ENCODE data around the gene ZNF569. TPM values are rescaled to one million over a fixed set of nuclear protein-coding genes. Genes with fewer than 3 reads are reported as not detected.
"Not testable (repeated sequence)": the region's sequence is repeated elsewhere in the genome, so short reads cannot be mapped to it uniquely, and the experiment has no call there.

The ZNF569 gene
- total and polyA plus RNA-seq, 7 donors = 2.0 to 8.0 (median 3.3) TPM

DNA sequence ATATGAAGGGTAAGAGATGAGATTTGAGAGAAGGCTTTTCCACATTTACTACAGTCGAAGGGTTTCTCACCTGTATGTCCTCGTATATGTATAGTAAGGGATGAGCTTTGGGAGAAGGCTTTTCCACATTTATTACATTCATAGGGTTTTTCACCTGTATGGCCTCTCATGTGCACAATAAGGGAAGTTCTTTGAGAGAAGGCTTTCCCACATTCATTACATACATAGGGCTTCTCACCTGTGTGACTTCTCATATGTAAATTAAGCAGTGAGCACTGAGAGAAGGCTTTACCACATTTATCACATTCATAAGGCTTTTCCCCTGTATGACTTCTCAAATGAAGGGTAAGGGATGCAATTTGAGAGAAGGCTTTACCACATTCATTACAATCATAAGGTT is 54.5 kb downstream of the ZNF569 start:
- H3K9me3 ChIP-seq = peaks cover 97% of the 10 kb centered on the region
- no peaks in the 10 kb centered on the region for H3K27me3 ChIP-seq (ENCODE audit: insufficient read depth in 3 of 3, low read length in 2 of 3)
- intact Hi-C loops (cut with DNase I) = no loop called here
- DNase-seq = no peak
- WGBS, 3 donors = 95 to 100% (median 97%) methylated on average over 2 of the region's 2 CpGs
- TF ChIP-seq, protein P1, sequence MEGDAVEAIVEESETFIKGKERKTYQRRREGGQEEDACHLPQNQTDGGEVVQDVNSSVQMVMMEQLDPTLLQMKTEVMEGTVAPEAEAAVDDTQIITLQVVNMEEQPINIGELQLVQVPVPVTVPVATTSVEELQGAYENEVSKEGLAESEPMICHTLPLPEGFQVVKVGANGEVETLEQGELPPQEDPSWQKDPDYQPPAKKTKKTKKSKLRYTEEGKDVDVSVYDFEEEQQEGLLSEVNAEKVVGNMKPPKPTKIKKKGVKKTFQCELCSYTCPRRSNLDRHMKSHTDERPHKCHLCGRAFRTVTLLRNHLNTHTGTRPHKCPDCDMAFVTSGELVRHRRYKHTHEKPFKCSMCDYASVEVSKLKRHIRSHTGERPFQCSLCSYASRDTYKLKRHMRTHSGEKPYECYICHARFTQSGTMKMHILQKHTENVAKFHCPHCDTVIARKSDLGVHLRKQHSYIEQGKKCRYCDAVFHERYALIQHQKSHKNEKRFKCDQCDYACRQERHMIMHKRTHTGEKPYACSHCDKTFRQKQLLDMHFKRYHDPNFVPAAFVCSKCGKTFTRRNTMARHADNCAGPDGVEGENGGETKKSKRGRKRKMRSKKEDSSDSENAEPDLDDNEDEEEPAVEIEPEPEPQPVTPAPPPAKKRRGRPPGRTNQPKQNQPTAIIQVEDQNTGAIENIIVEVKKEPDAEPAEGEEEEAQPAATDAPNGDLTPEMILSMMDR (IDR thresholded peaks at IDR 0.05) = no peak
- no peak overlapping the region for H3K27ac ChIP-seq
- no peaks in the 10 kb centered on the region for H3K4me1 ChIP-seq
- no peak overlapping the region for H3K4me3 ChIP-seq
- ATAC-seq = no peak
- peaks cover 5 to 8% of the 10 kb centered on the region in 2 donors for H3K36me3 ChIP-seq (ENCODE audit: insufficient read depth in 1 of 2, low read depth in 1 of 2)

GRCh38 chr19:37406140-37406846 is 61.0 kb downstream of the ZNF569 start:
- H3K9me3 ChIP-seq = peaks cover 76% of the 10 kb centered on the region
- 84 to 87% (median 85%) methylated on average over 6 of the region's 6 CpGs for WGBS, 3 donors
- H3K4me3 ChIP-seq = not testable (repeated sequence)

GRCh38 chr19:37403403-37403802 is 63.8 kb downstream of the ZNF569 start:
- peaks cover 0 to 2% (median 0%) of the 10 kb centered on the region in 3 donors for H3K27me3 ChIP-seq (ENCODE audit: insufficient read depth in 3 of 3, low read length in 2 of 3)
- peaks cover 70% of the 10 kb centered on the region for H3K9me3 ChIP-seq
- WGBS, 3 donors = 43 to 55% (median 49%) methylated on average over 34 of the region's 34 CpGs
- H3K4me3 ChIP-seq = no peak overlapping the region
- no peaks in the 10 kb centered on the region for H3K36me3 ChIP-seq (ENCODE audit: insufficient read depth in 1 of 2, low read depth in 1 of 2)
- intact Hi-C loops (cut with DNase I) = no loop called here
- no peaks in the 10 kb centered on the region for H3K4me1 ChIP-seq
- TF ChIP-seq, protein P1 (IDR thresholded peaks at IDR 0.05) = no peak
- no peak for ATAC-seq
- no peak for DNase-seq
- no peak overlapping the region for H3K27ac ChIP-seq

More at GRCh38 chr19:37406140-37406846, 61.0 kb downstream of the ZNF569 start:
- ATAC-seq; H3K27ac ChIP-seq; H3K4me1 ChIP-seq; intact Hi-C loops (cut with DNase I); DNase-seq; H3K27me3 ChIP-seq (ENCODE audit: insufficient read depth in 3 of 3, low read length in 2 of 3); H3K36me3 ChIP-seq (ENCODE audit: insufficient read depth in 1 of 2, low read depth in 1 of 2): not testable (repeated sequence)

- no peaks in the 10 kb centered on the region for H3K4me1 ChIP-seq
- H3K9me3 ChIP-seq = peaks cover 79% of the 10 kb centered on the region
- no peak overlapping the region for H3K4me3 ChIP-seq
- intact Hi-C loops (cut with DNase I) = no loop called here
- TF ChIP-seq, protein P1 (IDR thresholded peaks at IDR 0.05) = no peak
- H3K36me3 ChIP-seq (ENCODE audit: insufficient read depth in 1 of 2, low read depth in 1 of 2) = no peaks in the 10 kb centered on the region
- DNase-seq (no peak), ATAC-seq (no peak)
- no peak overlapping the region for H3K27ac ChIP-seq
- 93 to 94% (median 94%) methylated on average over 1 of the region's 1 CpG for WGBS, 3 donors
- H3K27me3 ChIP-seq (ENCODE audit: insufficient read depth in 3 of 3, low read length in 2 of 3) = peaks cover 0 to 2% (median 0%) of the 10 kb centered on the region in 3 donors
Measured at GRCh38 chr19:37401078-37401477, 66.2 kb downstream of the ZNF569 start.

- ATAC-seq; DNase-seq; H3K4me3 ChIP-seq; intact Hi-C loops (cut with DNase I); H3K27me3 ChIP-seq (ENCODE audit: insufficient read depth in 3 of 3, low read length in 2 of 3); H3K27ac ChIP-seq; H3K4me1 ChIP-seq: not testable (repeated sequence)
- WGBS, 3 donors = 97 to 99% (median 98%) methylated on average over 6 of the region's 6 CpGs
- peaks cover 100% of the 10 kb centered on the region for H3K9me3 ChIP-seq
- H3K36me3 ChIP-seq (ENCODE audit: insufficient read depth in 1 of 2, low read depth in 1 of 2) = peaks cover 31 to 41% of the 10 kb centered on the region in 2 donors
Measured at GRCh38 chr19:37391399-37391798, 75.8 kb downstream of the ZNF569 start.
